GM12875 (cell line): ENCODE measurements around the gene TBC1D10B.

Experiments used
- H3K4me3 ChIP-seq: one replicate; pipeline ENCODE4 v1.5.1; 2011; ENCODE audit warnings: low read depth, low read length, control low read depth
- TF ChIP-seq, protein P1 (sequence below): IDR thresholded peaks from 2 replicates; pipeline ENCODE4 v1.5.1; 2011; ENCODE audit warnings: low read depth, mild to moderate bottlenecking, control low read depth, inconsistent platforms, low read length, moderate library complexity, borderline replicate concordance; ENCODE audit not compliant: insufficient read depth

Gene TBC1D10B

DNA sequence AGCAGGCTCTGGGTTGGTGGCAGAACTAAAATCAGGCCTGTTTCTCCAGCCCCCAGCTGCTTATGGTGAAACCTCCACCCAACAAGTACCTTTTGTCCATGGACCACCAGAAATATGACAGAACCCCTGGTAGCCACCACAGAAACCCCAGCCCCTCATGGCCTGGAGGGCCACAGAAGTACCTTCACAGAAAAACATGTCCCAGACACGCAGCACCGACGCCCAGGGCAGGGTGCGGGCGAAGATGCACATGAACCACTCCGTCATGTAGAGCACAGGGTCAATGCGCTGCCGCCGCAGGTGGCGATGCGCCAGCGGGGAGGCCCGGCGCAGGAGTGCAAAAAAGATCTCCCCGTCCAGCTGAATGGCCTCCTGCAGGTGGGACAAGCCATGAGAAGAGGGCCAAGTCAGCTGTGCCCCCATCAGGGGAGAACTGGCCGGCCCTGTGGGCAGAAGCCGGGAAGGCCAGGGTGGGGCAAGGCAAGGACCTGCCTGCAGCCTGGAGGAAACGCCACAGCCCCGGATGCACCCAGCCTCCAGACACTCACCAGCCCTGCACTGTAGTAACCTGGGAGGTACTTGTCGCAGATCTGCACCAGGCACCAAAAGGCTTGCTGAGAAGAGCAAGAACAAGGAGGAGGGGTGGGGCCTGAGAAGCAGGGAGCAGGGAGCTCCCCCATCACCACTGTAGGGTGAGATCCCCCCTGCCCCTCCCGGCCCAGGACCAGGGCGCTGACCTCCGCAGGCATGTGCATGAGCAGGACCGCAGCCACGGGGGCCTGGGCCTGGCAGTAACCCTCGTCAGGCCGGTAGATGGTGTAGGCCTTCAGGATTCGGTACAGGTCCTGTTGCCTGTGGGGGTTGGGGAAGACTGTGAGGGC is 11.1 kb downstream of the TBC1D10B start:
- TF ChIP-seq, protein P1, sequence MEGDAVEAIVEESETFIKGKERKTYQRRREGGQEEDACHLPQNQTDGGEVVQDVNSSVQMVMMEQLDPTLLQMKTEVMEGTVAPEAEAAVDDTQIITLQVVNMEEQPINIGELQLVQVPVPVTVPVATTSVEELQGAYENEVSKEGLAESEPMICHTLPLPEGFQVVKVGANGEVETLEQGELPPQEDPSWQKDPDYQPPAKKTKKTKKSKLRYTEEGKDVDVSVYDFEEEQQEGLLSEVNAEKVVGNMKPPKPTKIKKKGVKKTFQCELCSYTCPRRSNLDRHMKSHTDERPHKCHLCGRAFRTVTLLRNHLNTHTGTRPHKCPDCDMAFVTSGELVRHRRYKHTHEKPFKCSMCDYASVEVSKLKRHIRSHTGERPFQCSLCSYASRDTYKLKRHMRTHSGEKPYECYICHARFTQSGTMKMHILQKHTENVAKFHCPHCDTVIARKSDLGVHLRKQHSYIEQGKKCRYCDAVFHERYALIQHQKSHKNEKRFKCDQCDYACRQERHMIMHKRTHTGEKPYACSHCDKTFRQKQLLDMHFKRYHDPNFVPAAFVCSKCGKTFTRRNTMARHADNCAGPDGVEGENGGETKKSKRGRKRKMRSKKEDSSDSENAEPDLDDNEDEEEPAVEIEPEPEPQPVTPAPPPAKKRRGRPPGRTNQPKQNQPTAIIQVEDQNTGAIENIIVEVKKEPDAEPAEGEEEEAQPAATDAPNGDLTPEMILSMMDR: no peak
- no peak overlapping the region for H3K4me3 ChIP-seq

DNA sequence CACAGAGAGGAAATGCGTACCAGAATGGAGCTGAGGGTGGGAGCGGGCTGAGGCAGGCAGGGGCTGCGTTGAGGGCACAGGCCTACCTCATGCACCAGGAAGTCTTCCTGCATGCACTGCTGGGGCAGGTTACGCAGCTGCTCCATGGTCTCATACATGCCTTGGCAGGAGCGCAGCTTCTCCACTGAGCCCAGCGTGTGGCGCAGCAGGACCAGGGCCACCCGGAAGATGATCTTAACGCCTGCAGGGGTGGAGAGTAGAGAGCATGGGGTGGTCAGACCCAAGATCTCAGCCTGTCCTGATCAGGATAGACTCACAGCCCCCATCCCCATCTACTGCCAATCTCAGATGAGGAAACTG is 11.7 kb downstream of the TBC1D10B start:
- H3K4me3 ChIP-seq: no peak overlapping the region
- TF ChIP-seq, protein P1: no peak

DNA sequence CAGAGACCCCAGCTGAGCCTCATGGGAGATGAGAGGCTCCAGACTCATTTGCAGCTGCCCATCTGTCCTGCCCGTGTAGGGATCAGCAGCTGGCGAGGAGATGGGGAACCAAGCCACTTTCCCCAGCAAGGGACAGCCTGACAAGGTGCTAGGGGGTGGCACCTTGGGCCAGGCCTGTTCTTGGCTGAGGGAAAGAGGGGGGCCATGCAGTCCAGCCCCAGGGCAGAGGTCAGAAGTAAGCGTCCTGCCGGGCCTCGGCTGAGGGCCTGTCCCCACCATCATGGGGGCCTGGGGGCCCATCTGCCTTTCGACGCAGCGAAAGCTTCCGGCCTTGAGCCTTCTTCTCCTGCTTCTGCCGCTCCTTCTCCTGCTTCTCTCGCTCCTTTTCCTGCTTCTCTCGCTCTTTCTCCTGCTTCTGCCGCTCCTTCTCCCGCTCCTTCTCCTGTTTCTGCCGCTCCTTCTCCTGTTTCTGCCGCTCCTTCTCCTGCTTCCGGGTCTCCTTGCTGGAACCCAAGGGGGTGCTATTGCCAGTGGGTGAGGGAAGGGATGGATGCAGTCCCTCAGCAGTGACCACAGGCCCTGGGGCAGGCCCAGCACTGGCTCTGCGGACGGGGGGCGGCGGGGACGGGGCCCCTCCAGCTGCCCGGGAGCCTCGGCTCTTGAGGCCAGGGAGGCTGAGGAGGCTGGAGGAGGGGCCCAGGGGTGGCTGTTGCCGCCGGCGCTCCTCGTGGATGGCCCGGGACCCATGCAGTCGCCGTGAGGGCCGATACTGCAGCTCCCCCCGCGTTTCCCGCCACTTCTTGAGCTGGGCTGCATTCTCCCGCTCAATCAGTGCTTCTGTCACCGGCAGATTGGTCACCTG is 12.3 kb downstream of the TBC1D10B start:
- TF ChIP-seq, protein P1: no peak
- no peak overlapping the region for H3K4me3 ChIP-seq

DNA sequence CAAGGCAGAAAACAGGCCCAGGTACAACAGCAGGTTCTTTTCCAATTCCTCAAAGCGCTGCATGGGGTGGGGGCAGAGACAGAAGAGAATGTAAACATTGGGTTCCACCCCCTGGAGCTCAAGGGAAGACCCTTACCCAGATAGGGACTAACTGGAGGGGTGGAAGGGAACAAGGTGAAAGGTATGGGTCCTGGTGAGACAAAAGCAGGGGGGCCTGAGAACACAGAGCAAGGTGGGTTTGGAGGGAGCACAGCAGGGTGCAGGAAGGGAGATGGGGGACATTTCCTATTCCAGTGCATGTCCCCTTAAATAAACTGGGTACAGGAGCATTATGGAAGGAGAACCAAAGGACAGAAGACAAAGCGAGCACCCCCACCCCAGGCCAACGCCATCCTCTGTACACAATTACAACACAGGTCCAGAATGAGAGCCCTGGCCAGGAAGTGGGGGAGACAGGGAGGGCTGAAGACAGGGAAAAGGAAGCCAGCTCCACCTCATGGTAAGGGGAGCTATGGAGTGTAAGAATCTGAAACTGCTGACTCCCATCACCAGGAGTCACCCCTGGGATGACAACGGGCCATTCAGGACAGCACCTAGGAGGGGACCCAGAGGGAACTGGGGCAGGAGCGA is 13.1 kb downstream of the TBC1D10B start:
- TF ChIP-seq, protein P1: no peak

DNA sequence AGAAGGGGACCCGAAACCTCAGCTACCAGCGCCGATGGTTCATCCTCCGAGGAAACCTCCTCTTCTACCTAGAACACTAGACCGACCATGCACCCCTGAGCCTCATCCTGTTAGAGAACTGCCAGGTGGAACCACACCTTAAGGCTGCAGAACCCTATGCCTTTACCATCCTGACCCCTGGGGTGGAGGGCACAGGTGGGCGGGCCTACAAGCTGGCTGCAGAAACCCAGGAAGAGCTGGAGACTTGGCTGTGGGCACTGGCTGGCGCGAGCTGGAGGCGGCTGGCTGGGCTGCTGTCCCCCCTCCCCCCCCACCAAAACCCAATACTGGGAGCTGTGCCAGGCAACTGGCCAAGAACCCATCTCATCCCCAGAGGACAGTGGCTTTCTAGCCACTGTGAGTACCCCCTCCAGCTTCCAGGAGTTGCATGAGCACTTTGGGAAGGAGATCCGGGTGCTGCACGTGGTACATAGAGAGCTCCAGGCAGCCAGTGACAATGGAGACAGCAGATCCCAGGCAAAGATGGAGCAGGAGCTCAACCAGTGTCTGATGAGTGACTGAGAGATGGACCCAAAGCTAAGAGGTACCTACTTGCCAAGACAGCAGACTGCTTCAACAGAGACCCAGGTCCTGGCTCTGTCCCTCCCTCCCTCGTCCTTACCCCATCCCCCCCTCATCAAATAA is 13.8 kb downstream of the TBC1D10B start:
- H3K4me3 ChIP-seq: no peak overlapping the region
- TF ChIP-seq, protein P1: no peak

More for the DNA sequence above, 13.1 kb downstream of the TBC1D10B start:
- no peak overlapping the region for H3K4me3 ChIP-seq

DNA sequence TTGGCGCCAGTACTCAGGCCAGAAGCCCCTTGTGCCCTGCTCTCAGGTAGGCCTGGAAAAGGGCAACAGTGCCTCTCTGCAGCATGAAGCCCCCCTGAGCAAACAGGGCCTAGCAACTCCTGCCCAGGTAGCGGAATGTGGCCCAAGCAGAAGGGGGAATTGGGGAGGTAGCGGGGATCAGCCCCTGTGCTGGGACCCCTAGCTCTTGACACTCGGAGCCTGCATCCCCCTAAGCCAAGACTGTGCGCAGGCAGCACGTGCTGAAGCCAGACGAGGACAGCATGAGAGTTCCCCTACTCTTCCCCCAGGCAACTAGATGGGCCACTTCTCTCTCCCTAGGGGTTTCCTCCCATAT is 14.4 kb downstream of the TBC1D10B start:
- H3K4me3 ChIP-seq: peak overlapping the region; percentile 77
- TF ChIP-seq, protein P1: no peak
